ENCODE results near the gene FKBP5. TPM values are rescaled to one million over a fixed set of nuclear protein-coding genes. Genes with fewer than 3 reads are reported as not detected.
"Not testable (repeated sequence)": the region's sequence is repeated elsewhere in the genome, so short reads cannot be mapped to it uniquely, and the experiment has no call there.

Gene FKBP5
- polyA plus RNA-seq (ENCODE audit: insufficient read length in 4 of 4) = 10 to 100 TPM; 24.1 to 27.8 (median 25.8) TPM

GRCh38 chr6:35688605-35689322 is at the start of gene FKBP5:
Gene FKBP5, minus strand, starts transcription at chr6:35688915. Its CDS starts 46,091 bp downstream, at chr6:35642824.
- DNase-seq (ENCODE audit: low read depth in 4 of 4, low spot score in 2 of 4) = peak in 3 of 4 donors; percentile 65 to 72 (median 68)

GRCh38 chr6:35737413-35738211 is 48.9 kb upstream of the FKBP5 start:
- peak in 1 of 4 donors; percentile 69 for DNase-seq (ENCODE audit: low read depth in 4 of 4, low spot score in 2 of 4)

- DNase-seq (ENCODE audit: low read depth in 4 of 4, low spot score in 2 of 4) = no peak
These were observed 48.3 kb upstream of the FKBP5 start, which contains the start of gene ARMC12 for GRCh38 chr6:35736982-35737412. Gene ARMC12, plus strand, starts transcription at chr6:35737032. Its CDS starts 77 bp downstream, at chr6:35737109.

- peak in 1 of 4 donors; percentile 72 for DNase-seq (ENCODE audit: low read depth in 4 of 4, low spot score in 2 of 4)
These were observed 47.7 kb upstream of the FKBP5 start for GRCh38 chr6:35736253-35736894.

- no peak for DNase-seq (ENCODE audit: low read depth in 4 of 4, low spot score in 2 of 4)
These were observed 46.7 kb upstream of the FKBP5 start for GRCh38 chr6:35735452-35735851.

- not testable (repeated sequence) for DNase-seq (ENCODE audit: low read depth in 4 of 4, low spot score in 2 of 4)
These were observed 45.6 kb upstream of the FKBP5 start for GRCh38 chr6:35734319-35734718.

- no peak for DNase-seq (ENCODE audit: low read depth in 4 of 4, low spot score in 2 of 4)
These were observed 44.9 kb upstream of the FKBP5 start for GRCh38 chr6:35733633-35734032.

- DNase-seq (ENCODE audit: low read depth in 4 of 4, low spot score in 2 of 4) = peak in 2 of 4 donors; percentile 73 to 75
These were observed 43.2 kb upstream of the FKBP5 start for GRCh38 chr6:35731736-35732532.

- DNase-seq (ENCODE audit: low read depth in 4 of 4, low spot score in 2 of 4) = peak in 2 of 4 donors; percentile 79 to 89
These were observed 42.7 kb upstream of the FKBP5 start for GRCh38 chr6:35731414-35731735.

- DNase-seq (ENCODE audit: low read depth in 4 of 4, low spot score in 2 of 4) = no peak
These were observed 42.2 kb upstream of the FKBP5 start for GRCh38 chr6:35730745-35731413.

GRCh38 chr6:35729722-35730121 is 41.0 kb upstream of the FKBP5 start:
- DNase-seq (ENCODE audit: low read depth in 4 of 4, low spot score in 2 of 4) = no peak

GRCh38 chr6:35728683-35729678 is 40.3 kb upstream of the FKBP5 start:
- DNase-seq (ENCODE audit: low read depth in 4 of 4, low spot score in 2 of 4) = no peak

GRCh38 chr6:35727935-35728682 is 39.4 kb upstream of the FKBP5 start:
- peak in 1 of 4 donors; percentile 69 for DNase-seq (ENCODE audit: low read depth in 4 of 4, low spot score in 2 of 4)

GRCh38 chr6:35727231-35727934 is 38.7 kb upstream of the FKBP5 start:
- DNase-seq (ENCODE audit: low read depth in 4 of 4, low spot score in 2 of 4) = peak in 1 of 4 donors; percentile 65

- DNase-seq (ENCODE audit: low read depth in 4 of 4, low spot score in 2 of 4) = no peak
These were observed 37.2 kb upstream of the FKBP5 start for GRCh38 chr6:35725721-35726438.

GRCh38 chr6:35725081-35725708 is 36.5 kb upstream of the FKBP5 start:
- DNase-seq (ENCODE audit: low read depth in 4 of 4, low spot score in 2 of 4) = no peak

Data from left renal cortex interstitium (tissue), 4 donors.